Spleen (tissue), 11 donors: ENCODE data around the gene RERE. TPM values are rescaled to one million over a fixed set of nuclear protein-coding genes. Genes with fewer than 3 reads are reported as not detected.

ENCODE experiments used
- DNase-seq: peaks from one replicate; pipeline ENCODE4 v3.0.0-alpha.2; 2020
- H3K27ac ChIP-seq, 8 donors: fragments of 200-600 bp; sonication (generic) in 7 of 8; 1 replicate in 4 of 8; 2 replicates in 4 of 8; pipeline versions ENCODE4 v1.5.0 to v1.8.0; 2016 to 2021; ENCODE audit warnings: inconsistent platforms in 4 of 8, mild to moderate bottlenecking in 4 of 8, moderate library complexity in 1 of 8
- H3K27me3 ChIP-seq, 7 donors: fragments of 200-600 bp; sonication (generic) in 6 of 7; replicated peaks in 1 of 7; 1 replicate in 4 of 7; 2 replicates in 3 of 7; pipeline versions ENCODE4 v1.5.0 to v1.8.0; 2016 to 2021; ENCODE audit warnings: inconsistent platforms in 3 of 7, mild to moderate bottlenecking in 1 of 7
- H3K36me3 ChIP-seq, 6 donors: fragments of 200-600 bp; sonication (generic) in 5 of 6; 1 replicate in 4 of 6; 2 replicates in 2 of 6; pipeline versions ENCODE4 v1.5.0 to v1.8.0; 2016 to 2021; ENCODE audit warnings: inconsistent platforms in 2 of 6
- H3K4me1 ChIP-seq, 6 donors: fragments of 200-600 bp; sonication (generic) in 5 of 6; 1 replicate in 3 of 6; 2 replicates in 3 of 6; pipeline versions ENCODE4 v1.5.0 to v1.8.0; 2016 to 2021; ENCODE audit warnings: inconsistent platforms in 3 of 6
- H3K4me3 ChIP-seq, 8 donors: fragments of 200-600 bp; sonication (generic) in 7 of 8; 1 replicate in 4 of 8; 2 replicates in 4 of 8; pipeline versions ENCODE4 v1.5.0 to v1.8.0; 2016 to 2021; ENCODE audit warnings: inconsistent platforms in 4 of 8, mild to moderate bottlenecking in 4 of 8, moderate library complexity in 2 of 8
- H3K9me3 ChIP-seq, 8 donors: fragments of 200-600 bp; sonication (generic) in 7 of 8; 1 replicate in 4 of 8; 2 replicates in 4 of 8; pipeline versions ENCODE4 v1.5.0 to v1.8.0; 2016 to 2021; ENCODE audit warnings: inconsistent platforms in 4 of 8
- CTCF ChIP-seq, 11 experiments: fragments of 200-600 bp in 7 of 11; fragments of 450-650 bp in 4 of 11; sonication (generic) in 4 of 11; IDR thresholded peaks in 8 of 11; conservative IDR thresholded peaks in 3 of 11; 1 replicate in 7 of 11; 2 replicates in 4 of 11; pipeline versions ENCODE4 v1.4.0 to v1.8.0; 2016 to 2021; ENCODE audit warnings: antibody characterized with exemption in 11 of 11, inconsistent platforms in 4 of 11, mild to moderate bottlenecking in 1 of 11
- POLR2A ChIP-seq, 3 donors: fragments of 450-650 bp; IDR thresholded peaks; one replicate each; pipeline ENCODE4 v1.5.1; 2017; ENCODE audit warnings: antibody characterized with exemption in 3 of 3, mild to moderate bottlenecking in 1 of 3
- POLR2AphosphoS5 ChIP-seq, 3 donors: sonication (generic); formaldehyde crosslinking; IDR thresholded peaks; one replicate each; pipeline ENCODE4 v1.5.1; 2017; ENCODE audit warnings: antibody characterized with exemption in 3 of 3
- WGBS, 5 donors: extraction: QIAGEN DNeasy Blood & Tissue Kit in 3 of 5; methylation state at CpG; one replicate each; pipeline versions ENCODE4 v1.1.5 to v1.1.7; 2013 to 2018; 5-methylcytosine and 5-hydroxymethylcytosine counted together
- intact Hi-C: fragments of 100-400 bp; cut with DNase I; formaldehyde crosslinking; loops from one replicate; pipeline ENCODE4 v1.15.0; 2023; ENCODE audit warnings: low total_unique reads
- polyA plus RNA-seq, 3 donors: library from polyadenylated mRNA; stranded (reverse); fragments of 200-250 nt; gene quantifications; one replicate each; pipeline ENCODE4 v1.2.1, GENCODE V29; 2013
- total RNA-seq, 7 donors: library from RNA; depleted of rRNA in 3 of 7; stranded (reverse); fragments of >200 nt in 3 of 7; fragmentation: NEBNext Ultra II Directional in 4 of 7; extraction: Animal tissue kit (Norgen Biotek cat#: 25700) in 4 of 7; gene quantifications; one replicate each; pipeline versions ENCODE4 v1.1.0 to v1.2.1, GENCODE V29; 2016 to 2021
- donor health status: healthy with polysubstance abuse.
- donor health status: DM: no; HTN: no; CAD: no; lungs with moderate emphysema.
- donor health status: DM: no; HTN: no; CAD: no.
- donor health status: Bipolar disorder and iron deficiency.
- donor health status: healthy.
- donor health status: DM: no; HTN: no; CAD: no.
- donor health status: DM: yes; HTN: yes; CAD: no.

The RERE gene
- total and polyA plus RNA-seq, 10 donors = 10.3 to 149 (median 117) TPM

- DNase-seq = no peak
- intact Hi-C loops = no loop called here
- H3K4me1 ChIP-seq = peaks cover 0 to 72% (median 22%) of the 10 kb centered on the region in 6 donors
- H3K27me3 ChIP-seq = no peaks in the 10 kb centered on the region
- peaks cover 0 to 4% (median 0%) of the 10 kb centered on the region in 8 donors for H3K9me3 ChIP-seq
- no peak overlapping the region for H3K27ac ChIP-seq
- WGBS, 5 donors = 88 to 96% (median 92%) methylated on average over 3 of the region's 3 CpGs
- TF ChIP-seq CTCF (IDR thresholded peaks at IDR 0.05 in 8 of 11, conservative IDR thresholded peaks at IDR 0.05 in 3 of 11) = no peak
- no peak for TF ChIP-seq POLR2A (IDR thresholded peaks at IDR 0.05)
- TF ChIP-seq POLR2AphosphoS5 (IDR thresholded peaks at IDR 0.05) = no peak
- H3K36me3 ChIP-seq = no peaks in the 10 kb centered on the region
- H3K4me3 ChIP-seq = no peak overlapping the region
Measured at GRCh38 chr1:8693107-8693506, 124.3 kb downstream of the RERE start.

GRCh38 chr1:8691662-8692061 is 125.8 kb downstream of the RERE start:
- H3K36me3 ChIP-seq = no peaks in the 10 kb centered on the region
- H3K4me3 ChIP-seq = no peak overlapping the region
- WGBS, 5 donors = 84 to 95% (median 91%) methylated on average over 1 of the region's 1 CpG
- TF ChIP-seq POLR2AphosphoS5 (IDR thresholded peaks at IDR 0.05) (no peak), CTCF (IDR thresholded peaks at IDR 0.05 in 8 of 11, conservative IDR thresholded peaks at IDR 0.05 in 3 of 11) (no peak), POLR2A (IDR thresholded peaks at IDR 0.05) (no peak)
- no peak for DNase-seq
- H3K9me3 ChIP-seq = peaks cover 0 to 4% (median 0%) of the 10 kb centered on the region in 8 donors
- H3K27ac ChIP-seq = no peak overlapping the region
- peaks cover 2 to 85% (median 35%) of the 10 kb centered on the region in 6 donors for H3K4me1 ChIP-seq
- intact Hi-C loops = no loop called here
- no peaks in the 10 kb centered on the region for H3K27me3 ChIP-seq

GRCh38 chr1:8690253-8690525 is 127.3 kb downstream of the RERE start:
- TF ChIP-seq POLR2AphosphoS5 (IDR thresholded peaks at IDR 0.05) (no peak), CTCF (IDR thresholded peaks at IDR 0.05 in 8 of 11, conservative IDR thresholded peaks at IDR 0.05 in 3 of 11) (no peak), POLR2A (IDR thresholded peaks at IDR 0.05) (no peak)
- no peak overlapping the region for H3K4me3 ChIP-seq
- H3K9me3 ChIP-seq = peaks cover 0 to 4% (median 0%) of the 10 kb centered on the region in 8 donors
- H3K27me3 ChIP-seq = no peaks in the 10 kb centered on the region
- H3K36me3 ChIP-seq = no peaks in the 10 kb centered on the region
- intact Hi-C loops = no loop called here
- H3K4me1 ChIP-seq = peaks cover 4 to 89% (median 38%) of the 10 kb centered on the region in 6 donors
- DNase-seq = no peak
- 96 to 99% (median 98%) methylated on average over 4 of the region's 4 CpGs for WGBS, 5 donors
- peak overlapping the region in 2 of 8 donors; percentile 13 to 26 for H3K27ac ChIP-seq

- Histone ChIP-seq H3K36me3 (no peaks in the 10 kb centered on the region), H3K4me1 (peaks cover 4 to 89% (median 39%) of the 10 kb centered on the region in 6 donors), H3K27ac (peak overlapping the region in 2 of 8 donors; percentile 13 to 26), H3K27me3 (no peaks in the 10 kb centered on the region), H3K4me3 (no peak overlapping the region), H3K9me3 (peaks cover 0 to 4% (median 0%) of the 10 kb centered on the region in 8 donors)
- TF ChIP-seq POLR2A (IDR thresholded peaks at IDR 0.05) = no peak
- no peak for TF ChIP-seq CTCF (IDR thresholded peaks at IDR 0.05 in 8 of 11, conservative IDR thresholded peaks at IDR 0.05 in 3 of 11)
- TF ChIP-seq POLR2AphosphoS5 (IDR thresholded peaks at IDR 0.05) = no peak
- intact Hi-C loops = no loop called here
- WGBS, 5 donors = 84 to 92% (median 90%) methylated on average over 6 of the region's 6 CpGs
- DNase-seq = no peak
Measured at GRCh38 chr1:8689431-8690252, 127.8 kb downstream of the RERE start.
